ENCODE measurements around the gene CPED1. TPM values are rescaled to one million over a fixed set of nuclear protein-coding genes. Genes with fewer than 3 reads are reported as not detected.

Gene CPED1
- total RNA-seq, 2 donors from 2014 or later: 4.0 to 15.9 TPM

GRCh38 chr7:121166916-121167315 is 178.4 kb downstream of the CPED1 start:
- no peaks in the 10 kb centered on the region for H3K4me1 ChIP-seq
- H3K9me3 ChIP-seq: no peaks in the 10 kb centered on the region
- no peak overlapping the region for H3K4me3 ChIP-seq
- intact Hi-C loops (cut with DNase I): no loop called here
- no peak overlapping the region for H3K9ac ChIP-seq (ENCODE audit: low read depth in 2 of 2, low read length in 2 of 2)
- H3K36me3 ChIP-seq: no peaks in the 10 kb centered on the region
- H3K27ac ChIP-seq: no peak overlapping the region
- TF ChIP-seq CTCF (IDR thresholded peaks at IDR 0.05): no peak
- no peaks in the 10 kb centered on the region for H3K27me3 ChIP-seq
- no peak for DNase-seq

GRCh38 chr7:121167971-121168370 is 179.5 kb downstream of the CPED1 start:
- intact Hi-C loops (cut with DNase I): no loop called here
- Histone ChIP-seq H3K4me3 (no peak overlapping the region), H3K9me3 (no peaks in the 10 kb centered on the region), H3K36me3 (no peaks in the 10 kb centered on the region), H3K27me3 (no peaks in the 10 kb centered on the region), H3K9ac (ENCODE audit: low read depth in 2 of 2, low read length in 2 of 2) (no peak overlapping the region), H3K4me1 (no peaks in the 10 kb centered on the region), H3K27ac (no peak overlapping the region)
- no peak for TF ChIP-seq CTCF (IDR thresholded peaks at IDR 0.05)
- DNase-seq: no peak

GRCh38 chr7:121169469-121169868 is 181.0 kb downstream of the CPED1 start:
- Histone ChIP-seq H3K9ac (ENCODE audit: low read depth in 2 of 2, low read length in 2 of 2) (no peak overlapping the region), H3K9me3 (no peaks in the 10 kb centered on the region), H3K36me3 (no peaks in the 10 kb centered on the region), H3K4me1 (no peaks in the 10 kb centered on the region), H3K4me3 (no peak overlapping the region), H3K27me3 (no peaks in the 10 kb centered on the region), H3K27ac (no peak overlapping the region)
- intact Hi-C loops (cut with DNase I): no loop called here
- DNase-seq: no peak
- no peak for TF ChIP-seq CTCF (IDR thresholded peaks at IDR 0.05)

GRCh38 chr7:121172484-121172883 is 184.0 kb downstream of the CPED1 start:
- Histone ChIP-seq H3K27ac (no peak overlapping the region), H3K27me3 (no peaks in the 10 kb centered on the region), H3K9me3 (no peaks in the 10 kb centered on the region), H3K4me3 (no peak overlapping the region), H3K9ac (ENCODE audit: low read depth in 2 of 2, low read length in 2 of 2) (no peak overlapping the region), H3K36me3 (no peaks in the 10 kb centered on the region), H3K4me1 (no peaks in the 10 kb centered on the region)
- no peak for TF ChIP-seq CTCF (IDR thresholded peaks at IDR 0.05)
- no peak for DNase-seq
- intact Hi-C loops (cut with DNase I): no loop called here

GRCh38 chr7:121175826-121176225 is 187.3 kb downstream of the CPED1 start:
- Histone ChIP-seq H3K9ac (ENCODE audit: low read depth in 2 of 2, low read length in 2 of 2) (no peak overlapping the region), H3K27me3 (no peaks in the 10 kb centered on the region), H3K9me3 (no peaks in the 10 kb centered on the region), H3K4me1 (no peaks in the 10 kb centered on the region), H3K36me3 (no peaks in the 10 kb centered on the region), H3K27ac (no peak overlapping the region), H3K4me3 (no peak overlapping the region)
- no peak for TF ChIP-seq CTCF (IDR thresholded peaks at IDR 0.05)
- intact Hi-C loops (cut with DNase I): no loop called here
- no peak for DNase-seq

- no peaks in the 10 kb centered on the region for H3K9me3 ChIP-seq
- H3K4me1 ChIP-seq: no peaks in the 10 kb centered on the region
- no peak overlapping the region for H3K4me3 ChIP-seq
- DNase-seq: no peak
- no peak for TF ChIP-seq CTCF (IDR thresholded peaks at IDR 0.05)
- intact Hi-C loops (cut with DNase I): no loop called here
- no peak overlapping the region for H3K9ac ChIP-seq (ENCODE audit: low read depth in 2 of 2, low read length in 2 of 2)
- no peaks in the 10 kb centered on the region for H3K27me3 ChIP-seq
- no peak overlapping the region for H3K27ac ChIP-seq
- H3K36me3 ChIP-seq: no peaks in the 10 kb centered on the region
Observed at GRCh38 chr7:121178452-121178851, 189.9 kb downstream of the CPED1 start.

Data from colonic mucosa (tissue), 4 donors.